GM12878 (cell line): ENCODE data around the gene DDR1.

Source experiments
- CEBPB ChIP-seq, 2 experiments: fragments of 150-350 bp in 1 of 2; IDR thresholded peaks; 2 replicates each; pipeline ENCODE4 v1.6.1; 2012 to 2014; ENCODE audit warnings: low read depth in 2 of 2, low read length in 2 of 2, borderline replicate concordance in 1 of 2, inconsistent platforms in 1 of 2
- CHD4 ChIP-seq: fragments of 200-600 bp; sonication (generic); IDR thresholded peaks from 2 replicates; pipeline ENCODE4 v1.6.1; 2016; ENCODE audit warnings: mild to moderate bottlenecking
- MAX ChIP-seq: IDR thresholded peaks from 2 replicates; pipeline ENCODE4 v1.6.1; 2012; ENCODE audit warnings: low read depth, low read length, improper control_type of control experiment
- PBX3 ChIP-seq: IDR thresholded peaks from 2 replicates; pipeline ENCODE4 v1.6.1; 2011; ENCODE audit warnings: mild to moderate bottlenecking, low read depth, low read length, moderate library complexity; ENCODE audit not compliant: insufficient replicate concordance
- POLR2AphosphoS5 ChIP-seq: IDR thresholded peaks from 2 replicates; pipeline ENCODE4 v1.6.1; 2011; ENCODE audit warnings: mild to moderate bottlenecking, low read length, inconsistent platforms
- RCOR1 ChIP-seq: conservative IDR thresholded peaks from 2 replicates; pipeline ENCODE4 v1.6.1; 2012; ENCODE audit warnings: low read depth, low read length, improper control_type of control experiment
- REST ChIP-seq: IDR thresholded peaks from 2 replicates; pipeline ENCODE4 v1.6.1; 2012; ENCODE audit warnings: mild to moderate bottlenecking, low read depth, low read length
- YY1 ChIP-seq: IDR thresholded peaks from 2 replicates; pipeline ENCODE4 v1.6.1; 2011; ENCODE audit warnings: low read depth, mild to moderate bottlenecking, low read length
- TF ChIP-seq, protein P1 (sequence below), 3 experiments: IDR thresholded peaks in 2 of 3; conservative IDR thresholded peaks in 1 of 3; 2 replicates each; pipeline ENCODE4 v1.5.1; 2011; ENCODE audit warnings: low read depth in 3 of 3, low read length in 3 of 3, mild to moderate bottlenecking in 3 of 3, control low read depth in 2 of 3, moderate library complexity in 2 of 3, inconsistent platforms in 1 of 3, mixed read lengths in 1 of 3; ENCODE audit not compliant: control insufficient read depth in 2 of 3, insufficient read depth in 1 of 3; ENCODE audit errors: extremely low read depth in 1 of 3

DNA sequence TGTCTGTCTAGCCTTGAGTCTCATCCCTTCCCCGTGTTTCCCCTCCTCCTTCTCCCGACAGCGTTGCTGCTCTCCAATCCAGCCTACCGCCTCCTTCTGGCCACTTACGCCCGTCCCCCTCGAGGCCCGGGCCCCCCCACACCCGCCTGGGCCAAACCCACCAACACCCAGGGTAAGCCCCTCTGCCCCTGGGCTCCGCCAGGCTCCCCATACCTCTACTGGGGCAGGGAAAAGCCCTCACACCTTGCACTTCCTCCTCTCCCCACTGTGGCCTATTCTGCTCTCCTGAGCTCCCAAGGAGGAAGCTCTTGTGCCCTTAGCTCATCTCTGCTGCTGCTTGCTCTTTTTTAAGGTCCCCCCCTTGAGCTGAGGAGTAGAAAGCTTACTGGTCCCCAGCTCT lies 11.0 kb downstream of the DDR1 start:
- TF ChIP-seq REST (no peak), CEBPB (IDR thresholded peaks at IDR 0.05; ENCODE audit: borderline replicate concordance in 1 of 2, low read depth in 2 of 2, low read length in 2 of 2) (no peak), PBX3 (no peak), MAX (no peak), RCOR1 (no peak), CHD4 (no peak), POLR2AphosphoS5 (no peak), YY1 (no peak)
- TF ChIP-seq, protein P1, sequence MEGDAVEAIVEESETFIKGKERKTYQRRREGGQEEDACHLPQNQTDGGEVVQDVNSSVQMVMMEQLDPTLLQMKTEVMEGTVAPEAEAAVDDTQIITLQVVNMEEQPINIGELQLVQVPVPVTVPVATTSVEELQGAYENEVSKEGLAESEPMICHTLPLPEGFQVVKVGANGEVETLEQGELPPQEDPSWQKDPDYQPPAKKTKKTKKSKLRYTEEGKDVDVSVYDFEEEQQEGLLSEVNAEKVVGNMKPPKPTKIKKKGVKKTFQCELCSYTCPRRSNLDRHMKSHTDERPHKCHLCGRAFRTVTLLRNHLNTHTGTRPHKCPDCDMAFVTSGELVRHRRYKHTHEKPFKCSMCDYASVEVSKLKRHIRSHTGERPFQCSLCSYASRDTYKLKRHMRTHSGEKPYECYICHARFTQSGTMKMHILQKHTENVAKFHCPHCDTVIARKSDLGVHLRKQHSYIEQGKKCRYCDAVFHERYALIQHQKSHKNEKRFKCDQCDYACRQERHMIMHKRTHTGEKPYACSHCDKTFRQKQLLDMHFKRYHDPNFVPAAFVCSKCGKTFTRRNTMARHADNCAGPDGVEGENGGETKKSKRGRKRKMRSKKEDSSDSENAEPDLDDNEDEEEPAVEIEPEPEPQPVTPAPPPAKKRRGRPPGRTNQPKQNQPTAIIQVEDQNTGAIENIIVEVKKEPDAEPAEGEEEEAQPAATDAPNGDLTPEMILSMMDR (IDR thresholded peaks at IDR 0.05 in 2 of 3, conservative IDR thresholded peaks at IDR 0.05 in 1 of 3; ENCODE audit: control insufficient read depth in 2 of 3, extremely low read depth in 1 of 3, insufficient read depth in 1 of 3, low read depth in 3 of 3, low read length in 3 of 3): no peak
